Endothelial cell of umbilical vein (primary cell): Measurements from ENCODE around the gene ETF1. TPM values are rescaled to one million over a fixed set of nuclear protein-coding genes. Genes with fewer than 3 reads are reported as not detected.

Experiments
- BruUV-seq: library from RNA; stranded (reverse); fragments of 400-500 nt; replicated peaks from 2 replicates; lab custom pipeline; 2021; lab: Mats Ljungman, UMichigan
- CTCF ChIA-PET: fragments of 300-600, 350-600 bp; sonication (Branson Sonifier 250); formaldehyde crosslinking; loops from one replicate; lab custom pipeline; 2021; ENCODE audit warnings: antibody characterized with exemption, inconsistent platforms; lab: Charles Lee
- POLR2A ChIA-PET: fragments of 300-600, 350-600 bp; sonication (Branson Sonifier 250); formaldehyde crosslinking; loops from one replicate; lab custom pipeline; 2021; ENCODE audit warnings: antibody characterized with exemption, inconsistent platforms; lab: Charles Lee
- DNase-seq: peaks from one replicate; pipeline ENCODE4 v3.0.0-alpha.2; 2011; ENCODE audit warnings: low read depth, low spot score
- FAIRE-seq: peaks from 2 replicates; lab custom pipeline; 2011; peaks lifted over from hg19 to GRCh38; lab: Jason Lieb, UNC
- H2AFZ ChIP-seq: 2 replicates; pipeline ENCODE4 v1.6.0; 2012; ENCODE audit warnings: low read depth, low read length, control low read depth, inconsistent platforms
- H3K27ac ChIP-seq: 2 replicates; pipeline ENCODE4 v1.5.1; 2011; ENCODE audit warnings: low read depth, mild to moderate bottlenecking, control low read depth, low read length, moderate library complexity; ENCODE audit not compliant: insufficient read depth
- H3K27me3 ChIP-seq, 2 experiments: 2 replicates each; pipeline versions ENCODE4 v1.6.0 to v1.6.1; 2011; ENCODE audit warnings: low read length in 2 of 2, mixed read lengths in 1 of 2; ENCODE audit not compliant: control insufficient read depth in 2 of 2, insufficient read depth in 2 of 2
- H3K36me3 ChIP-seq, 2 experiments: 2 replicates in 1 of 2; 3 replicates in 1 of 2; pipeline ENCODE4 v1.5.1; 2011; ENCODE audit warnings: low read length in 2 of 2, mild to moderate bottlenecking in 1 of 2, moderate library complexity in 1 of 2; ENCODE audit not compliant: control insufficient read depth in 2 of 2, insufficient read depth in 2 of 2; ENCODE audit errors: extremely low read depth in 1 of 2
- H3K4me1 ChIP-seq: 3 replicates; pipeline ENCODE4 v1.5.1; 2011; ENCODE audit warnings: mild to moderate bottlenecking, low read length; ENCODE audit not compliant: control insufficient read depth, insufficient read depth; ENCODE audit errors: extremely low read depth
- H3K4me2 ChIP-seq: 2 replicates; pipeline ENCODE4 v1.6.1; 2011; ENCODE audit warnings: low read length, control low read depth, mixed read lengths; ENCODE audit not compliant: insufficient read depth
- H3K4me3 ChIP-seq, 3 experiments: fragments of 200-600 bp in 1 of 3; sonication (generic), shearing (Covaris generic) in 1 of 3; replicated peaks in 1 of 3; 2 replicates each; pipeline ENCODE4 v1.5.1; 2011 to 2016; ENCODE audit warnings: control low read depth in 3 of 3, low read length in 3 of 3, mild to moderate bottlenecking in 2 of 3, inconsistent platforms in 1 of 3, low read depth in 1 of 3, moderate library complexity in 1 of 3; ENCODE audit not compliant: insufficient read depth in 1 of 3
- H3K79me2 ChIP-seq: 2 replicates; pipeline ENCODE4 v1.6.0; 2012; ENCODE audit warnings: low read length, inconsistent platforms; ENCODE audit not compliant: control insufficient read depth, insufficient read depth
- H3K9ac ChIP-seq: replicated peaks from 2 replicates; pipeline ENCODE3; 2011; ENCODE audit warnings: low read length, control low read depth; ENCODE audit not compliant: insufficient read depth; ENCODE audit errors: extremely low read depth
- H3K9me1 ChIP-seq: replicated peaks from 3 replicates; pipeline ENCODE4 v1.6.0; 2011; ENCODE audit warnings: mild to moderate bottlenecking, low read length; ENCODE audit not compliant: control insufficient read depth, insufficient read depth; ENCODE audit errors: extremely low read depth
- H3K9me3 ChIP-seq: replicated peaks from 2 replicates; pipeline ENCODE4 v1.5.1; 2012; ENCODE audit warnings: low read length, inconsistent platforms; ENCODE audit not compliant: control insufficient read depth, insufficient read depth
- H4K20me1 ChIP-seq: replicated peaks from 2 replicates; pipeline ENCODE3; 2011; ENCODE audit warnings: mild to moderate bottlenecking, low read length; ENCODE audit not compliant: control insufficient read depth, insufficient read depth; ENCODE audit errors: extremely low read depth
- CTCF ChIP-seq, 2 donors: IDR thresholded peaks; 1 replicate in 1 of 2; 2 replicates in 1 of 2; pipeline ENCODE4 v1.5.1; 2011; ENCODE audit warnings: low read length in 2 of 2, mild to moderate bottlenecking in 2 of 2, moderate library complexity in 2 of 2, control low read depth in 1 of 2, inconsistent platforms in 1 of 2, low read depth in 1 of 2; ENCODE audit not compliant: insufficient read depth in 1 of 2; ENCODE audit errors: extremely low read depth in 1 of 2
- EZH2 ChIP-seq: IDR thresholded peaks from 2 replicates; pipeline ENCODE4 v1.6.1; 2012; ENCODE audit warnings: borderline replicate concordance, low read depth, mild to moderate bottlenecking, moderate library complexity, low read length, inconsistent platforms; ENCODE audit not compliant: severe bottlenecking
- FOS ChIP-seq: IDR thresholded peaks from 2 replicates; pipeline ENCODE4 v1.6.1; 2011; ENCODE audit warnings: mild to moderate bottlenecking, low read length, moderate library complexity, borderline replicate concordance; ENCODE audit not compliant: insufficient read depth
- GATA2 ChIP-seq: IDR thresholded peaks from 2 replicates; pipeline ENCODE4 v1.7.0; 2011; ENCODE audit warnings: low read depth, mild to moderate bottlenecking, moderate library complexity, mixed read lengths, low read length; ENCODE audit not compliant: insufficient read length, insufficient read depth
- JUN ChIP-seq: IDR thresholded peaks from 2 replicates; pipeline ENCODE4 v1.6.1; 2011; ENCODE audit warnings: borderline replicate concordance, low read depth; ENCODE audit not compliant: insufficient read length, insufficient read depth
- MAX ChIP-seq: IDR thresholded peaks from 2 replicates; pipeline ENCODE4 v1.6.1; 2011; ENCODE audit not compliant: insufficient read depth, insufficient read length
- MYC ChIP-seq: IDR thresholded peaks from one replicate; pipeline ENCODE4 v1.6.1; 2011; ENCODE audit warnings: mild to moderate bottlenecking, low read depth, low read length
- POLR2A ChIP-seq: IDR thresholded peaks from 2 replicates; pipeline ENCODE4 v1.6.1; 2012; ENCODE audit warnings: low read depth, mild to moderate bottlenecking, control low read depth, low read length
- POLR2AphosphoS5 ChIP-seq: IDR thresholded peaks from 2 replicates; pipeline ENCODE4 v1.6.1; 2012; ENCODE audit warnings: low read depth, mild to moderate bottlenecking, control low read depth, low read length, moderate library complexity; ENCODE audit not compliant: insufficient read depth
- dilution Hi-C: fragments of 300-500 bp; cut with MboI; formaldehyde crosslinking; loops from one replicate; pipeline ENCODE4 v1.15.0; 2019; ENCODE audit warnings: low sequenced_read_pairs; ENCODE audit not compliant: extremely low pct_ligation_motif_present
- intact Hi-C: fragments of 100-400 bp; cut with micrococcal nuclease; formaldehyde crosslinking; loops from one replicate; pipeline ENCODE4 v1.10.0; 2022
- polyA plus RNA-seq, 4 experiments: library from polyadenylated mRNA; depleted of rRNA in 3 of 4; stranded (reverse) in 3 of 4; unstranded in 1 of 4; fragments of >200 nt; gene quantifications; 2 replicates each; pipeline versions ENCODE4 v1.2.1 to v1.2.3, GENCODE V29; 2011 to 2012; ENCODE audit warnings: missing spikeins in 1 of 4
- total RNA-seq: library from RNA; stranded (reverse); gene quantifications from 2 replicates; pipeline ENCODE4 v1.2.3, GENCODE V29; 2021

Gene ETF1
- total and polyA plus RNA-seq, 2 donors (not counting 3 experiments of a cell fraction or from before 2014, with no cell fraction given), result 32.9 to 114 TPM

- Histone ChIP-seq H4K20me1 (no peaks in the 10 kb centered on the region), H3K36me3 (no peaks in the 10 kb centered on the region), H3K4me2 (no peak overlapping the region), H3K9me1 (no peaks in the 10 kb centered on the region), H2AFZ (no peak overlapping the region), H3K27me3 (peaks cover 2 to 8% of the 10 kb centered on the region in 2 experiments), H3K4me3 (no peak overlapping the region), H3K9me3 (no peaks in the 10 kb centered on the region), H3K27ac (no peak overlapping the region), H3K9ac (no peak overlapping the region), H3K79me2 (no peaks in the 10 kb centered on the region), H3K4me1 (no peaks in the 10 kb centered on the region)
- intact Hi-C loops (no loop called here), dilution Hi-C loops (no loop called here)
- BruUV-seq, result no TSS peak
- TF ChIP-seq GATA2 (no peak), POLR2A (no peak), JUN (no peak), EZH2 (no peak), POLR2AphosphoS5 (no peak), CTCF (IDR thresholded peaks at IDR 0.05; ENCODE audit: extremely low read depth in 1 of 2, insufficient read depth in 1 of 2, low read depth in 1 of 2, low read length in 2 of 2) (no peak), MYC (no peak), FOS (no peak), MAX (no peak)
- ChIA-PET CTCF (interaction anchor here (1.2 to 1.7 kb wide), 3 partner anchors 8 to 678 kb away, joined by 3 to 4 read pairs (median 4); no protein-coding TSS in a partner anchor), POLR2A (no interaction called here)
- FAIRE-seq (no peak), DNase-seq (no peak)
Measured at GRCh38 chr5:138583984-138584637, 41.1 kb upstream of the ETF1 start.
